ENCODE measurements around the gene XXYLT1. TPM values are rescaled to one million over a fixed set of nuclear protein-coding genes. Genes with fewer than 3 reads are reported as not detected.
A peak's percentile ranks its signal among the peaks of the same experiment; 100 is the strongest.

XXYLT1 gene
- total RNA-seq, 1 donor from 2014 or later, result 8.9 TPM

DNA sequence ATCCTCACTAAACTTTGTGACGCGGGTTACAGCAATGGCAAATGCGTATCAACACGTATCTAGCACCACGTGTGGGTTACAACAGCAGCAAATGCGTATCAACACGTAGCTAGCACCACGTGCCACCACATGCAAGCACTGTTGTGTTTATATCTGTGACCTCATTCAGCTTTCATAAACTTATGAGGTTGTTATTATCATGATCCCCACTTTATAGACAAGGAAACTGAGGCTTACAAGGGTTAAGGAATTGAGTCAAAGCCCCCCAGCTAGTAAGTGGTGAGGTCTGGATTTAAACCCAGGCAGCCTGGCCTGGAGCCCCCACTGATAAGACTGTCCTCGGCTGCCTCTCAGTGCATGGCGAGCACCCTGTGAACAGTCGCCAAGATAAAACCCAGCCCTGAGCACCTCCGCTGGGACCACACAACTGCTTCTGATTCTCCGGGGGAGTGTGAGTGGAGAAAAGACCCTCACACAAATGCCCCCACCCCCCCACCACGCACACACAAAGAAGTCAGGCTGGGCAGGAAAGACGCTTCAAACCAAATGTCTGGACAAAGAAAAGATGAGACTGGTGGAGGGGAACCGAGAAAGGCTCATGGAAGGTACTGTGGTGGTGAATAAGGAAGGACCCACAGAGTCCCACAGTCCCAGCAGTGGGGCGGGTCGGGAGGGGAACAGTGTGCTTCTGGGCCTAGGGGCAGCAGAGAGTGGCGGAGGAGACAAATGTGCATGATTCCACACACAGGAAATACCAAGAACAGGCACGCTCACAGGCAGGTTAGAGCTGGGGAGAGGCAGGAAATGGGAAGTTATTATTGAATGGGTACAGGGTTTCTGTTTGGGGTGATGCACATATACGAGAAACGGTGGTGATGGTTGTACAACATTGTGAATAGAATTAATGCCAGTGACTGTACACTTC, 173.4 kb downstream of the XXYLT1 start:
- H3K27me3 ChIP-seq (ENCODE audit: low read depth), result no peaks in the 10 kb centered on the region
- peaks cover 13% of the 10 kb centered on the region for H3K4me1 ChIP-seq
- DNase-seq (peak; percentile 35), ATAC-seq (no peak)
- H3K27ac ChIP-seq, result no peak overlapping the region
- H3K9me3 ChIP-seq, result no peaks in the 10 kb centered on the region
- intact Hi-C loops (cut with DNase I), result no loop called here
- H3K4me3 ChIP-seq, result no peak overlapping the region
- TF ChIP-seq, protein P1, sequence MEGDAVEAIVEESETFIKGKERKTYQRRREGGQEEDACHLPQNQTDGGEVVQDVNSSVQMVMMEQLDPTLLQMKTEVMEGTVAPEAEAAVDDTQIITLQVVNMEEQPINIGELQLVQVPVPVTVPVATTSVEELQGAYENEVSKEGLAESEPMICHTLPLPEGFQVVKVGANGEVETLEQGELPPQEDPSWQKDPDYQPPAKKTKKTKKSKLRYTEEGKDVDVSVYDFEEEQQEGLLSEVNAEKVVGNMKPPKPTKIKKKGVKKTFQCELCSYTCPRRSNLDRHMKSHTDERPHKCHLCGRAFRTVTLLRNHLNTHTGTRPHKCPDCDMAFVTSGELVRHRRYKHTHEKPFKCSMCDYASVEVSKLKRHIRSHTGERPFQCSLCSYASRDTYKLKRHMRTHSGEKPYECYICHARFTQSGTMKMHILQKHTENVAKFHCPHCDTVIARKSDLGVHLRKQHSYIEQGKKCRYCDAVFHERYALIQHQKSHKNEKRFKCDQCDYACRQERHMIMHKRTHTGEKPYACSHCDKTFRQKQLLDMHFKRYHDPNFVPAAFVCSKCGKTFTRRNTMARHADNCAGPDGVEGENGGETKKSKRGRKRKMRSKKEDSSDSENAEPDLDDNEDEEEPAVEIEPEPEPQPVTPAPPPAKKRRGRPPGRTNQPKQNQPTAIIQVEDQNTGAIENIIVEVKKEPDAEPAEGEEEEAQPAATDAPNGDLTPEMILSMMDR (IDR thresholded peaks at IDR 0.05), result no peak
- H3K36me3 ChIP-seq, result no peaks in the 10 kb centered on the region

DNA sequence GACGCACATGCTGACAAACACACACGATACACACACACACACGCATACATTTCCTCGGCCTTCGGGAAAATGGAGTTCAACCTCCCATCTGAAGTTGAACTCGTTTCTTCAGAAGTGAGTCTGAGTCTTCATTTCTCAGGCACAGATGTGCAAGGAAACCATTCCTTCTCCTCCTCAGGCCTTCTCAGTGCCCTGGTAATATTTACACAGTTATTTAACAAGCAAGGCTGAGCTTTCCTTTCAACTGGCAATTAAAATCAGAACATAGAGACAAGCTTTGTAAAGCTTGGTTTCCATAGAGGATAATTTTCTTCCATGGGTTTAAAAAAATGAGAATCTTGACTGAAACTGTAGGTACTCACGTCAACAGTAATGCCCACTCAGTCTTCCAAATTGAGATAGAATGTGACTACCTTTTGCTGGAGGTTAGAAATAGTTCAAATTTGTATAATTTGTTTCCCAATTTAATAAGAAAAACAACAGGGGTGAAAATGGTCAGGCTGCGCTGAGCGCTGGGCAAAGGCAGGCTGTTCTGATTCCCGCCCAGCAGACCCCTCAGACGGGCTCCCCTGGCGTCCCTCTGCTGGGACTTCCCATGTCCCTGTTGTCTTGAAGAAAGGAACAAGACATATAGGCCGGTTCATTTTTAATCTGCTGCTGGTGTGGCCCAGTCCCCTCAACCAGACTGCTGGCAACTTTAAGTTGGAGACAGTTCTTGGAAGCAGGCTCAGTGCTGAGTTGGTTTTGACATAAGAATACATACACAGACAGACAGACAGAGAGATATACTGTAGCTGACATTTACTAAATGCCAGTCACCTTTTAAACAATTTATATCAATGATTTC, 174.3 kb downstream of the XXYLT1 start:
- TF ChIP-seq, protein P1 (IDR thresholded peaks at IDR 0.05), result no peak
- H3K36me3 ChIP-seq, result no peaks in the 10 kb centered on the region
- peak; percentile 11 for DNase-seq
- no peak overlapping the region for H3K27ac ChIP-seq
- H3K9me3 ChIP-seq, result no peaks in the 10 kb centered on the region
- no peak overlapping the region for H3K4me3 ChIP-seq
- intact Hi-C loops (cut with DNase I), result no loop called here
- peaks cover 5% of the 10 kb centered on the region for H3K4me1 ChIP-seq
- ATAC-seq, result no peak
- H3K27me3 ChIP-seq (ENCODE audit: low read depth), result no peaks in the 10 kb centered on the region

DNA sequence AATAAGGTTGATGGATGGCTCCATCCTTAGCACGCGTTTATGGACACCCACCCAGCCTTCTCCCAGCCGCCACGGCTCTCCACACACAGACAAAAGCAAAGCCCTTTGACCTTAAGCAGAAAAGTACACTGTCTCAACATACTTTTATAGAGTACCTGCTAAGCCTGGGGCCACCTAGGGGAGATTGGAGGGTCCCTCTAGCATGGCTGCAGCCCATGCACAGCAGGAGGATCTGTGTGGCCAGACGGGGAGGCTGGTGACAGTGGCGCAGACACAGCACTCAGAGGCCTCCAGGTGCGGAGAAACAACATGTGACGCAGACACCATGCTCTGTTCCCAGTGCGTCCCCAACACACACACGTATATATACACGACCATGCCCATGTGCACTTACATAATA, 174.9 kb downstream of the XXYLT1 start:
- DNase-seq, result peak; percentile 8
- ATAC-seq, result no peak
- no peaks in the 10 kb centered on the region for H3K27me3 ChIP-seq (ENCODE audit: low read depth)
- no peak overlapping the region for H3K4me3 ChIP-seq
- peaks cover 4% of the 10 kb centered on the region for H3K4me1 ChIP-seq
- no peaks in the 10 kb centered on the region for H3K36me3 ChIP-seq
- TF ChIP-seq, protein P1 (IDR thresholded peaks at IDR 0.05), result no peak
- no peak overlapping the region for H3K27ac ChIP-seq
- intact Hi-C loops (cut with DNase I), result no loop called here
- H3K9me3 ChIP-seq, result no peaks in the 10 kb centered on the region

DNA sequence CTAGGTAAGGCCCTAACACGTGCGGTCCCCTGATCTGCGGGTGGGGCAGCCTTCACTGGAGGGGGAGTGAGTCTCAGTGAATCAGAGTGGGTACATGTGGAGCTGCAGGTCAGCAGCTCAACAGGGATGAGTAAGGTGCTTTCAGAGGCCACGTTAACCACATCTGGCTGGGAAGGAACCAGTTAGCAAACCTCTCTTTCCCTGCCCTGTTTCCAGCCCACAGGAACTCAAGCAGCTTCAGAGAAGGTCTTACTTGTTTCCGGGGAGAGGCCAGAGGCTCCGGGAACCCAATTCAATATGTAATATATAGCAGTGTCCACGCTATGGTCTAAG, 175.3 kb downstream of the XXYLT1 start:
- peak in 1 of 2 donors; percentile 12 for ATAC-seq
- intact Hi-C loops (cut with DNase I), result no loop called here
- H3K9me3 ChIP-seq, result no peaks in the 10 kb centered on the region

DNA sequence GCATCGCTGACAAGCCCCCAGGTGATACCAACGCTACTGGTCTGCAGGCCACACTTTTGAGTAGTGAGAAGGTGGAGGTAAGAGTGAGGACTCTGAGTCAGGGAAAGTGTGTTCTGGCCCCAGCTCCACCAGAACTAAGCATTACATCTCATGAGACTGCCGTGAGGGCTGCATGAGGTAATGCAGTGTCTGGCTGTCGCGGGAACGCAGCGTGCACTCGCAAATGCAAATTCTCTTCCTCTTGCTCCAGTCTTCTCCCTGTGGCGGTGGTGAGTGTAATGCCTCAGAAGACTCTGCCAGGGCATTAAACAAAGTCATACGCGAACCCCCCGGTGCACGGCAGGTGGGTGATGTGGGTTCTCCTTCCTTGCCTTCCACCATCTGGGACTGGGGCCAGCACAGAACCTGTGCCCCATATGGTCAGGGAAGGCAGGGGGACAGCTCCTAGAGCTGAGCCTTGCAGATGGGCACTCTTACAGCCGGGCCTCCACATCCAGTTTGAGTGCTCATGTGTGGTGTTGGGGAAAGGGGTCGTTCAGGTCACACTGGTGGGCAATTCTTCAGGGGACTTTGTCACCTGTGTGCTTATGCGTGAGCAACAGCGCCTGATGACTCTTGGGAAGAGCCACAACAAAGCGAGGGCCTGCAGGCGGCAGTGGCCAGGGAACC, 175.8 kb downstream of the XXYLT1 start:
- intact Hi-C loops (cut with DNase I), result no loop called here
- DNase-seq, result peak; percentile 28
- Histone ChIP-seq H3K27ac (no peak overlapping the region), H3K4me1 (no peaks in the 10 kb centered on the region), H3K4me3 (no peak overlapping the region), H3K9me3 (no peaks in the 10 kb centered on the region), H3K27me3 (ENCODE audit: low read depth) (no peaks in the 10 kb centered on the region), H3K36me3 (no peaks in the 10 kb centered on the region)
- ATAC-seq, result peak in 1 of 2 donors; percentile 39
- TF ChIP-seq, protein P1 (IDR thresholded peaks at IDR 0.05), result no peak

More for the DNA sequence above, 175.3 kb downstream of the XXYLT1 start:
- H3K27me3 ChIP-seq (ENCODE audit: low read depth), result no peaks in the 10 kb centered on the region
- TF ChIP-seq, protein P1 (IDR thresholded peaks at IDR 0.05), result no peak
- no peak overlapping the region for H3K27ac ChIP-seq
- DNase-seq, result no peak
- H3K4me3 ChIP-seq, result no peak overlapping the region
- H3K36me3 ChIP-seq, result no peaks in the 10 kb centered on the region
- H3K4me1 ChIP-seq, result peaks cover under 1% of the 10 kb centered on the region
